MCF 10A (cell line): Measurements from ENCODE around the gene QPCT. TPM values are rescaled to one million over a fixed set of nuclear protein-coding genes. Genes with fewer than 3 reads are reported as not detected.
"Not testable (repeated sequence)": the region's sequence is repeated elsewhere in the genome, so short reads cannot be mapped to it uniquely, and the experiment has no call there.

Experiments used
- BruUV-seq: library from RNA; stranded (reverse); fragments of 400-500 nt; replicated peaks from 2 replicates; lab custom pipeline; 2021; lab: Mats Ljungman, UMichigan
- CTCF ChIA-PET: fragments of 300-600 bp; sonication (Branson Sonifier 250); formaldehyde crosslinking; extraction: SDS; loops from one replicate; lab custom pipeline; 2021; ENCODE audit warnings: antibody characterized with exemption, inconsistent platforms; lab: Yijun Ruan, JAX
- POLR2A ChIA-PET: fragments of 300-600, 350-650 bp; sonication (Branson Sonifier 250); formaldehyde crosslinking; extraction: SDS; loops from one replicate; lab custom pipeline; 2020; ENCODE audit warnings: antibody characterized with exemption, inconsistent platforms; lab: Yijun Ruan, JAX
- DNase-seq: peaks from one replicate; pipeline ENCODE4 v3.0.0-alpha.2; 2018; ENCODE audit not compliant: unreplicated experiment
- H3K27ac Mint-ChIP-seq: one replicate; pipeline ENCODE4 v1.8.0; 2022; ENCODE audit warnings: mild to moderate bottlenecking, low read depth, mixed read lengths; ENCODE audit not compliant: unreplicated experiment
- H3K27me3 Mint-ChIP-seq: one replicate; pipeline ENCODE4 v1.8.0; 2022; ENCODE audit warnings: mixed read lengths; ENCODE audit not compliant: insufficient read depth, unreplicated experiment
- H3K36me3 Mint-ChIP-seq: one replicate; pipeline ENCODE4 v1.8.0; 2022; ENCODE audit warnings: mild to moderate bottlenecking, moderate library complexity, mixed read lengths; ENCODE audit not compliant: insufficient read depth, unreplicated experiment
- H3K4me1 Mint-ChIP-seq: one replicate; pipeline ENCODE4 v1.8.0; 2022; ENCODE audit warnings: mixed read lengths; ENCODE audit not compliant: insufficient read depth, unreplicated experiment
- H3K4me3 Mint-ChIP-seq: one replicate; pipeline ENCODE4 v1.8.0; 2022; ENCODE audit warnings: mild to moderate bottlenecking, moderate library complexity, mixed read lengths; ENCODE audit not compliant: unreplicated experiment
- H3K9me3 Mint-ChIP-seq: one replicate; pipeline ENCODE4 v1.8.0; 2022; ENCODE audit warnings: mixed read lengths; ENCODE audit not compliant: unreplicated experiment
- CTCF ChIP-seq: fragments of 200-600 bp; IDR thresholded peaks from one replicate; pipeline ENCODE4 v1.8.0; 2022; ENCODE audit warnings: antibody characterized with exemption, mild to moderate bottlenecking; ENCODE audit not compliant: unreplicated experiment
- intact Hi-C: fragments of 100-400 bp; cut with micrococcal nuclease; formaldehyde crosslinking; loops from 2 replicates; pipeline ENCODE4 v1.14.1; 2022
- total RNA-seq: library from RNA; stranded (reverse); gene quantifications from 2 replicates; pipeline ENCODE4 v1.2.3, GENCODE V29; 2022

The QPCT gene
- total RNA-seq, 1 experiment from 2014 or later = not detected

- Mint-ChIP-seq H3K4me3 (no peak overlapping the region), H3K27ac (no peak overlapping the region), H3K4me1 (peaks cover 5% of the 10 kb centered on the region), H3K27me3 (no peaks in the 10 kb centered on the region), H3K9me3 (no peaks in the 10 kb centered on the region), H3K36me3 (no peaks in the 10 kb centered on the region)
- CTCF ChIA-PET = interaction anchor here (0.5 to 12.0 kb wide), 12 partner anchors 10 to 464 kb away, joined by 3 to 172 read pairs (median 4); no protein-coding TSS in a partner anchor
- intact Hi-C loops = loop anchor here (5.0 kb wide), 2 partner anchors 120 to 240 kb away; no protein-coding TSS in a partner anchor
- no peak for DNase-seq
- no peak for TF ChIP-seq CTCF
- no TSS peak for BruUV-seq
- POLR2A ChIA-PET = interaction anchor here (0.5 to 0.7 kb wide), 2 partner anchors 180 to 421 kb away, joined by 3 read pairs; no protein-coding TSS in a partner anchor
Measured at GRCh38 chr2:37412231-37412630, 67.8 kb downstream of the QPCT start.

GRCh38 chr2:37413911-37414469 lies 69.6 kb downstream of the QPCT start:
- H3K27ac Mint-ChIP-seq, H3K27me3 Mint-ChIP-seq, H3K9me3 Mint-ChIP-seq, H3K4me3 Mint-ChIP-seq, H3K36me3 Mint-ChIP-seq, DNase-seq, BruUV-seq, H3K4me1 Mint-ChIP-seq: not testable (repeated sequence)
- ChIA-PET POLR2A (interaction anchor here (0.6 to 1.9 kb wide), 7 partner anchors 173 to 419 kb away, joined by 3 to 11 read pairs (median 3); partner anchors contain the start of gene CDC42EP3), CTCF (interaction anchor here (0.6 to 12.0 kb wide), 45 partner anchors 8 to 1187 kb away, joined by 3 to 172 read pairs (median 5); no protein-coding TSS in a partner anchor)
- intact Hi-C loops = loop anchor here (1.0 to 5.0 kb wide), 7 partner anchors 118 to 477 kb away; partner anchors contain the start of gene CDC42EP3

GRCh38 chr2:37414470-37414949 lies 70.1 kb downstream of the QPCT start:
- intact Hi-C loops = loop anchor here (1.0 to 5.0 kb wide), 7 partner anchors 118 to 477 kb away; partner anchors contain the start of gene CDC42EP3
- Mint-ChIP-seq H3K9me3 (no peaks in the 10 kb centered on the region), H3K36me3 (no peaks in the 10 kb centered on the region), H3K4me1 (peaks cover 12% of the 10 kb centered on the region), H3K27ac (no peak overlapping the region), H3K4me3 (no peak overlapping the region), H3K27me3 (no peaks in the 10 kb centered on the region)
- POLR2A ChIA-PET = interaction anchor here (0.6 to 1.9 kb wide), 10 partner anchors 18 to 457 kb away, joined by 3 to 11 read pairs (median 3); partner anchors contain the start of gene CDC42EP3
- BruUV-seq = no TSS peak
- peak; percentile 65 for DNase-seq
- CTCF ChIA-PET = interaction anchor here (0.5 to 12.0 kb wide), 58 partner anchors 9 to 1186 kb away, joined by 3 to 172 read pairs (median 4); no protein-coding TSS in a partner anchor
- TF ChIP-seq CTCF = peak; percentile 81

- H3K4me3 Mint-ChIP-seq = no peak overlapping the region
- no peaks in the 10 kb centered on the region for H3K36me3 Mint-ChIP-seq
- CTCF ChIA-PET = interaction anchor here (0.5 to 12.0 kb wide), 61 partner anchors 8 to 555 kb away, joined by 3 to 172 read pairs (median 4); no protein-coding TSS in a partner anchor
- H3K9me3 Mint-ChIP-seq = no peaks in the 10 kb centered on the region
- H3K27me3 Mint-ChIP-seq = no peaks in the 10 kb centered on the region
- POLR2A ChIA-PET = interaction anchor here (0.6 to 1.9 kb wide), 10 partner anchors 19 to 456 kb away, joined by 3 to 11 read pairs (median 3); partner anchors contain the start of gene CDC42EP3
- peak; percentile 42 for DNase-seq
- peaks cover 12% of the 10 kb centered on the region for H3K4me1 Mint-ChIP-seq
- BruUV-seq = no TSS peak
- H3K27ac Mint-ChIP-seq = no peak overlapping the region
- intact Hi-C loops = loop anchor here (2.0 kb wide), 1 partner anchor 256 kb away; the partner anchor contains the start of gene CDC42EP3
- no peak for TF ChIP-seq CTCF
Measured at GRCh38 chr2:37415128-37415820, 70.8 kb downstream of the QPCT start.
